Activated B cell treated with CpG ODN at 0.5 μM for 24 hours (primary cell): Measurements from ENCODE around the gene REPIN1. TPM values are rescaled to one million over a fixed set of nuclear protein-coding genes. Genes with fewer than 3 reads are reported as not detected.

Source experiments
- ATAC-seq: fragments of 200-7000 bp; cut with Tn5 transposase; one replicate; pipeline ENCODE4 v1.10.0; 2021; ENCODE audit warnings: low read depth, mild to moderate bottlenecking, moderate library complexity
- CTCF ChIA-PET: fragments of 350-600 bp; sonication (Branson Sonifier 250); formaldehyde crosslinking; loops from one replicate; lab custom pipeline; 2021; ENCODE audit warnings: antibody characterized with exemption; lab: Charles Lee
- POLR2A ChIA-PET: fragments of 350-600 bp; sonication (Branson Sonifier 250); formaldehyde crosslinking; loops from one replicate; lab custom pipeline; 2021; ENCODE audit warnings: antibody characterized with exemption; lab: Charles Lee
- DNase-seq: peaks from one replicate; pipeline ENCODE4 v3.0.0; 2022
- H3K27ac Mint-ChIP-seq: one replicate; pipeline ENCODE4 v1.8.0; 2020; ENCODE audit warnings: mixed read lengths
- H3K27me3 Mint-ChIP-seq: one replicate; pipeline ENCODE4 v1.8.0; 2021; ENCODE audit warnings: mixed read lengths
- H3K36me3 Mint-ChIP-seq: one replicate; pipeline ENCODE4 v1.8.0; 2021; ENCODE audit warnings: low read depth, mixed read lengths
- H3K4me1 Mint-ChIP-seq: one replicate; pipeline ENCODE4 v1.8.0; 2021; ENCODE audit warnings: mixed read lengths
- H3K4me3 Mint-ChIP-seq: one replicate; pipeline ENCODE4 v1.8.0; 2020; ENCODE audit warnings: mild to moderate bottlenecking, mixed read lengths
- H3K9me3 Mint-ChIP-seq: one replicate; pipeline ENCODE4 v1.8.0; 2020; ENCODE audit warnings: mixed read lengths
- intact Hi-C: fragments of 100-400 bp; cut with micrococcal nuclease; formaldehyde crosslinking; loops from one replicate; pipeline ENCODE4 v1.15.1; 2024
- total RNA-seq: library from RNA; stranded (reverse); gene quantifications from 2 replicates; pipeline ENCODE4 v1.2.3, GENCODE V29; 2022
- TF ChIP-seq, protein P1 (sequence below): fragments of 200-600 bp; IDR thresholded peaks from one replicate; pipeline ENCODE4 v1.8.0; 2022; ENCODE audit warnings: antibody characterized with exemption, mild to moderate bottlenecking

The REPIN1 gene
- total RNA-seq, 1 donor from 2014 or later, result 116 TPM

DNA sequence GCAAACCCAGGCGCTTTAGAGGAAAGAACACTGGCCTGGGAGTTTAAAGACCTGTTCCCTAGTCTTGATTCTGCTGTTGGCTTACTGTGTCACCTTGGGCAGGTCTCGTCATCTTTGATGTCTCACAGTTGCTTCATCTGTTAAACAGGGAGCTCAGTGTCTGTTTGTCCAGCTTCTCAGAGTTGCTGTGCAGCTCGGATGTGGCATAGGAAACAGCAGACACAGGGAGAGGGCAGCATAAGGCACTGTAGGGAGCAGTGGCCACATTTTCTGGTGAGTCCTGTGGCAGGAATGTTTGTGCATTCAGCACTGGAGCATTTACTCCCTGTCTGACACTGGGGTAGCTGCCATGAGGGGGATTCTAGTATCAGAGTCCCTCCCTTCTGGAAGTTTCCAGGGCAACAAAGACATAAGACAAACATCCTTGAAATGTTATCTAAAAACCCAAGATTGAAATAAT is 2.0 kb downstream of the REPIN1 start:
- peaks cover 73% of the 10 kb centered on the region for H3K4me1 Mint-ChIP-seq
- TF ChIP-seq, protein P1, sequence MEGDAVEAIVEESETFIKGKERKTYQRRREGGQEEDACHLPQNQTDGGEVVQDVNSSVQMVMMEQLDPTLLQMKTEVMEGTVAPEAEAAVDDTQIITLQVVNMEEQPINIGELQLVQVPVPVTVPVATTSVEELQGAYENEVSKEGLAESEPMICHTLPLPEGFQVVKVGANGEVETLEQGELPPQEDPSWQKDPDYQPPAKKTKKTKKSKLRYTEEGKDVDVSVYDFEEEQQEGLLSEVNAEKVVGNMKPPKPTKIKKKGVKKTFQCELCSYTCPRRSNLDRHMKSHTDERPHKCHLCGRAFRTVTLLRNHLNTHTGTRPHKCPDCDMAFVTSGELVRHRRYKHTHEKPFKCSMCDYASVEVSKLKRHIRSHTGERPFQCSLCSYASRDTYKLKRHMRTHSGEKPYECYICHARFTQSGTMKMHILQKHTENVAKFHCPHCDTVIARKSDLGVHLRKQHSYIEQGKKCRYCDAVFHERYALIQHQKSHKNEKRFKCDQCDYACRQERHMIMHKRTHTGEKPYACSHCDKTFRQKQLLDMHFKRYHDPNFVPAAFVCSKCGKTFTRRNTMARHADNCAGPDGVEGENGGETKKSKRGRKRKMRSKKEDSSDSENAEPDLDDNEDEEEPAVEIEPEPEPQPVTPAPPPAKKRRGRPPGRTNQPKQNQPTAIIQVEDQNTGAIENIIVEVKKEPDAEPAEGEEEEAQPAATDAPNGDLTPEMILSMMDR, result no peak
- ATAC-seq (no peak), DNase-seq (no peak)
- H3K27me3 Mint-ChIP-seq, result no peaks in the 10 kb centered on the region
- peak overlapping the region; percentile 94 for H3K27ac Mint-ChIP-seq
- peak overlapping the region; percentile 95 for H3K4me3 Mint-ChIP-seq
- intact Hi-C loops, result no loop called here
- H3K9me3 Mint-ChIP-seq, result no peaks in the 10 kb centered on the region
- CTCF ChIA-PET, result no interaction called here
- peaks cover 44% of the 10 kb centered on the region for H3K36me3 Mint-ChIP-seq
- POLR2A ChIA-PET, result interaction anchor here (3.7 to 16.5 kb wide), 3 partner anchors 8 to 35 kb away, joined by 25 to 421 read pairs (median 188); partner anchors contain the start of gene ZNF775

- TF ChIP-seq, protein P1, result no peak
- H3K27ac Mint-ChIP-seq, result no peak overlapping the region
- H3K4me3 Mint-ChIP-seq, result no peak overlapping the region
- DNase-seq (no peak), ATAC-seq (no peak)
- intact Hi-C loops, result no loop called here
- peaks cover 73% of the 10 kb centered on the region for H3K4me1 Mint-ChIP-seq
- ChIA-PET POLR2A (interaction anchor here (3.7 to 16.5 kb wide), 2 partner anchors 14 to 34 kb away, joined by 25 to 421 read pairs; a partner anchor contains a TSS), CTCF (no interaction called here)
- no peaks in the 10 kb centered on the region for H3K9me3 Mint-ChIP-seq
- peaks cover 48% of the 10 kb centered on the region for H3K36me3 Mint-ChIP-seq
- H3K27me3 Mint-ChIP-seq, result no peaks in the 10 kb centered on the region
Observed at GRCh38 chr7:150371131-150371995, 2.7 kb downstream of the REPIN1 start.

DNA sequence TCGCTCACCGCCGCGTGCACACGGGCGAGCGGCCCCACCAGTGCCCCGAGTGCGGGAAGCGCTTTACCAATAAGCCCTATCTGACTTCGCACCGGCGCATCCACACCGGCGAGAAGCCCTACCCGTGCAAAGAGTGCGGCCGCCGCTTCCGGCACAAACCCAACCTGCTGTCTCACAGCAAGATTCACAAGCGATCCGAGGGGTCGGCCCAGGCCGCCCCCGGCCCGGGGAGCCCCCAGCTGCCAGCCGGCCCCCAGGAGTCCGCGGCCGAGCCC is 3.3 kb downstream of the REPIN1 start:
- TF ChIP-seq, protein P1, result no peak
- Mint-ChIP-seq H3K9me3 (no peaks in the 10 kb centered on the region), H3K27me3 (no peaks in the 10 kb centered on the region), H3K36me3 (peaks cover 48% of the 10 kb centered on the region), H3K27ac (no peak overlapping the region), H3K4me1 (peaks cover 74% of the 10 kb centered on the region), H3K4me3 (no peak overlapping the region)
- POLR2A ChIA-PET, result interaction anchor here (16.5 kb wide), 1 partner anchor 34 kb away, joined by 421 read pairs; a partner anchor contains a TSS
- intact Hi-C loops, result no loop called here
- DNase-seq (no peak), ATAC-seq (no peak)
- CTCF ChIA-PET, result no interaction called here

DNA sequence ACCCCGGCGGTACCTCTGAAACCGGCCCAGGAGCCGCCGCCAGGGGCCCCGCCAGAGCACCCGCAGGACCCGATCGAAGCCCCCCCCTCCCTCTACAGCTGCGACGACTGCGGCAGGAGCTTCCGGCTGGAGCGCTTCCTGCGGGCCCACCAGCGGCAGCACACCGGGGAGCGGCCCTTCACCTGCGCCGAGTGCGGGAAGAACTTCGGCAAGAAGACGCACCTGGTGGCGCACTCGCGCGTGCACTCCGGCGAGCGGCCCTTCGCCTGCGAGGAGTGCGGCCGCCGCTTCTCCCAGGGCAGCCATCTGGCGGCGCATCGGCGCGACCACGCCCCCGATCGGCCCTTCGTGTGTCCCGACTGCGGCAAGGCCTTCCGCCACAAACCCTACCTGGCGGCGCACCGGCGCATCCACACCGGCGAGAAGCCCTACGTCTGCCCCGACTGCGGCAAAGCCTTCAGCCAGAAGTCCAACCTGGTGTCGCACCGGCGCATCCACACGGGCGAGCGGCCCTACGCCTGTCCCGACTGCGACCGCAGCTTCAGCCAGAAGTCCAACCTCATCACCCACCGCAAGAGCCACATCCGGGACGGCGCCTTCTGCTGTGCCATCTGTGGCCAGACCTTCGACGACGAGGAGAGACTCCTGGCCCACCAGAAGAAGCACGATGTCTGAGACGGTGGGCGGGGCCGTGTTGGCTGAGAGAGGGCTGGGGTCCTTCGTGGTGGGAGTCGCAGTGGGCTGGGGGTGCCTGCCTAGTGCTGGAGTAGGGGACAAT is 3.8 kb downstream of the REPIN1 start:
- ChIA-PET POLR2A (interaction anchor here (16.5 kb wide), 1 partner anchor 33 kb away, joined by 421 read pairs; a partner anchor contains a TSS), CTCF (no interaction called here)
- intact Hi-C loops, result no loop called here
- H3K4me3 Mint-ChIP-seq, result no peak overlapping the region
- H3K4me1 Mint-ChIP-seq, result peaks cover 75% of the 10 kb centered on the region
- H3K27me3 Mint-ChIP-seq, result no peaks in the 10 kb centered on the region
- TF ChIP-seq, protein P1, result no peak
- H3K9me3 Mint-ChIP-seq, result no peaks in the 10 kb centered on the region
- peaks cover 48% of the 10 kb centered on the region for H3K36me3 Mint-ChIP-seq
- DNase-seq (no peak), ATAC-seq (no peak)
- H3K27ac Mint-ChIP-seq, result peak overlapping the region; percentile 50
